ENCODE measurements around the gene PLA2G4B.

The PLA2G4B gene

GRCh38 chr15:41849861-41850260, 11.2 kb downstream of the PLA2G4B start:
- H3K4me3 ChIP-seq (ENCODE audit: low read depth, low read length): no peak overlapping the region
- TF ChIP-seq CTCF (conservative IDR thresholded peaks at IDR 0.05; ENCODE audit: low read depth, low read length): no peak
- DNase-seq (ENCODE audit: low read depth): no peak

- no peak for DNase-seq (ENCODE audit: low read depth)
- no peak for TF ChIP-seq CTCF (conservative IDR thresholded peaks at IDR 0.05; ENCODE audit: low read depth, low read length)
- H3K4me3 ChIP-seq (ENCODE audit: low read depth, low read length): no peak overlapping the region
Measured at GRCh38 chr15:41850482-41851166, 12.0 kb downstream of the PLA2G4B start.

GRCh38 chr15:41851167-41851523, 12.5 kb downstream of the PLA2G4B start:
- no peak overlapping the region for H3K4me3 ChIP-seq (ENCODE audit: low read depth, low read length)
- DNase-seq (ENCODE audit: low read depth): no peak
- TF ChIP-seq CTCF (conservative IDR thresholded peaks at IDR 0.05; ENCODE audit: low read depth, low read length): no peak

DNA sequence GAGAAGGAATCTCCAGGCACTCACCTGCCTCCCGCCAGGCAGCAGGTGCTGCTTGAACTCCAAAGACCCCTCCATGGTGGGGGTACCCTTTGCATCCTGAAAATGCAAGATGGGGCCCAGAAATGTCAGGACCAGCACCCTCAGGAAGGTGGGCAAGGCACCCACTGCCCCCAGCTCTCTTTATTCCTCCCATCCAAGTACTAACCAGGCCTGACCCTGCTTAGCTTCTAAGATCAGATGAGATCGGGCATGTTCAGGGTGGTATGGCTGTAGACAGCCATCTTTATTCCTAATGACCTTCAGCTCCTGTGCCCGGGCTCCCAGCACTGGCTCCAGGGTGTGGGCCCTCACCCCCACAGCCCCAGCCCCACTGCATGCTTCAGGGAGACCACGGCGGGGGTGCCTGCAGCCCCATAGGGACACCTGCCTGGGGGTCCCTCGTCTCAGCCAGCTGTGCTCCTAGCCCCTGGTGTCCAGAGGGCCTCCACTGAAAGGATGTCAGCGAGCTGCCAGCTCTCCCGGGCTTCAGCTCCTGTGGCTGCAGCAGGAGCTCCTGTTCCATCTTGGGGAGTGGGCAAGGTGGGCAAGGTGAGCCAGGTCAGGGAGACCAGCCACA, 13.2 kb downstream of the PLA2G4B start:
- no peak for TF ChIP-seq CTCF (conservative IDR thresholded peaks at IDR 0.05; ENCODE audit: low read depth, low read length)
- no peak for DNase-seq (ENCODE audit: low read depth)
- no peak overlapping the region for H3K4me3 ChIP-seq (ENCODE audit: low read depth, low read length)

DNA sequence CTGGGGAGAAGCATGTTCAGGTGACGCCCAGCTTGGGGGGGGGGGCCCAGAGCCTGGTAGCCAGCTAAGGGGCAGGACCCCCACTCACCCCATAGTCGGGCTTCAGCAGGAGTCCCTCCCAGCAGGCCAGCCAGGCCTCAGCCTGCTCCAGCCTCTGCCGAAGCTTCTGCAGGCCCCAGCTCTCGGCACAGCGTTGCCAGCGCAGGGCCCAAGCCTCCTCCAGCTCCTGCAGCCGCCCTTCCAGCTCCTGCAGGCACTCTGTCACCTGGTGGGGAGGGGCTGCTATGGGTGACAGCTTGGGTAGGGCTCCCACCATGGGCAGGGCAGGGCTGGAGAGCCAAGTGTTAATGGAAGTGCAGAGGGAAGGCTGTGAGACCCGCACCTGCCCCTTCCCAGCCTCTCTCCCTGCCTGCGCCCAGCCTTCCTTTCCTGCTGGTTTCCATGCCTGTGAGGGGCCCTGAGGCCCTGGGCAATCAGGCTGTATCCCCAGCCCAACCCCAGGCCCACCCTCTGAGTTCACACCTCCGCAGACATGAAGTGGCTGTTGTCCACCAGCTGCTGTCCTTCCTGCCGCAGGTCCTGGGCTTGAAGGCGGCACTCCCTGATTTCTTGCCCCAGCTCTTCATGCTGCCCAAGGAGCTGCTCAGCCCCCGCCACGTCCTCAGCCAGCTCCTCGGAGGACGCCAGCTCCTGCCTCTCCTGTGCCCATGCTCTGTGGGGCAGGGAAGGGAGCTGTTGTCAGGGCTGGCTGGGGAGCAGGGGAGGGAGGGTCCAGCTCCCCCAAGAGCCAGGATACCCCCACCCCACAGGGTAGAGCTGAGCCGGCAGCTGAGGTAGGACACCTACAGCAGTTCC, 14.3 kb downstream of the PLA2G4B start:
- H3K4me3 ChIP-seq (ENCODE audit: low read depth, low read length): no peak overlapping the region
- DNase-seq (ENCODE audit: low read depth): no peak

GRCh38 chr15:41853831-41854230, 15.2 kb downstream of the PLA2G4B start:
- TF ChIP-seq CTCF (conservative IDR thresholded peaks at IDR 0.05; ENCODE audit: low read depth, low read length): no peak
- DNase-seq (ENCODE audit: low read depth): no peak
- no peak overlapping the region for H3K4me3 ChIP-seq (ENCODE audit: low read depth, low read length)

More for the DNA sequence above, 14.3 kb downstream of the PLA2G4B start:
- no peak for TF ChIP-seq CTCF (conservative IDR thresholded peaks at IDR 0.05; ENCODE audit: low read depth, low read length)

Data from choroid plexus epithelial cell (primary cell).